HG03575 (cell line): Measurements from ENCODE around the gene ACTN1.
"Not testable (repeated sequence)": the region's sequence is repeated elsewhere in the genome, so short reads cannot be mapped to it uniquely, and the experiment has no call there.

Experiments
- ATAC-seq: cut with Tn5 transposase; IDR thresholded peaks from one replicate; pipeline ENCODE4 v1.9.1; 2021; ENCODE audit not compliant: unreplicated experiment, insufficient number of reproducible peaks, low FRiP score; ENCODE audit errors: extremely low read depth

ACTN1 gene

GRCh38 chr14:68979021-68979721 is at the start of gene ACTN1:
Gene ACTN1 (minus strand): TSS chr14:68979302. CDS start chr14:68979056, 246 bp downstream.
- no peak for ATAC-seq

DNA sequence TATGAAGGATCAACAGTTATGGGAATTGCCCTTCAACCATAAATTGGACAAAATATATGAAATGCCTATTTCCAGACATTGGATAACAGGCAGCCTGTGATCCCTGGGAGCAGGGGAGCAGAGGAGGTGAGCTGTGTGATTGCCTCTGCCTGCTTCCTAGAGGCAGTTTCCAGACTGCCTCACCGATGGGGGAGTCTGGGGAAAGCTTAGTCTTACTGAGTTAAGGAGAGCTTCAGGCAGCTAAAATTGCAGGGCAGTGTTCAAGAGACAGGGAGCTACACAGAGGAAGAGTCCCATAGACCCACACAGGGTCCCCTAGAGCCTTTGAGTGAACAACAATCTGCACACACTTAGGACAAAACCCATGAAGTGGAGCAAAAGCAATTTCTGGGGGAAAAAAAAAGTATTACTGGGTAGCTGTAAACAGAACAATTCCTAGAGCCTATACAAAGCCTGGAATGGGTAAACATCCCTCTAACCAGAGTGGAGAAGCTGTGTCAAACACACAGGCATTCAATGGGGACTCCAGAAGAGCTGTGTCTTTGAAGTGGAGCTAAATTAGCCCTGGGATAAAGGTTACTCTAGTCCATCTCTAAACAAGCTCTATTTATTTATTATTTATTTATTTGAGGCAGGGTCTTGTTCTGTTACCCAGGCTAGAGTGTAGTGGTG is 48.3 kb upstream of the ACTN1 start:
- ATAC-seq = no peak

DNA sequence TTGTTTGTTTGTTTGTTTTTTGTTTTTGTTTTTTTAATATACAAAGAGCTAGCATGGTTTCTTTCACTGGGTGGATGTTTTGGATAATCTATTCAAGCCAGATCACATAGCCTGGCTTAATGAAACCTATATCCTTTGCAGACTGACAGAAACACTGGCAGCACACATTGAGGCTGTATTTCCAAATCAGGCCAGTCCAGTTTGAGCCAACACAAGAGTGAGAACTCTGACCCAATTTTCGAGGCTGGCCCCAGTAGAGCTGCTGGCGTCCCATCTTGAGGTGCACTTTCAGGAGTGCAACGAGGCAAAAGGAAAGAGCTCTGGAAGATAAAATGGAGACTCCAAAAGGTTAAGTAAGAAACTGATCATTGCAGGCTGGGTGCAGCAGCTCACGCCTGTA is 43.9 kb upstream of the ACTN1 start:
- no peak for ATAC-seq

GRCh38 chr14:69022093-69022492 is 43.0 kb upstream of the ACTN1 start:
- ATAC-seq = not testable (repeated sequence)

GRCh38 chr14:69017706-69018105 is 38.6 kb upstream of the ACTN1 start:
- no peak for ATAC-seq

DNA sequence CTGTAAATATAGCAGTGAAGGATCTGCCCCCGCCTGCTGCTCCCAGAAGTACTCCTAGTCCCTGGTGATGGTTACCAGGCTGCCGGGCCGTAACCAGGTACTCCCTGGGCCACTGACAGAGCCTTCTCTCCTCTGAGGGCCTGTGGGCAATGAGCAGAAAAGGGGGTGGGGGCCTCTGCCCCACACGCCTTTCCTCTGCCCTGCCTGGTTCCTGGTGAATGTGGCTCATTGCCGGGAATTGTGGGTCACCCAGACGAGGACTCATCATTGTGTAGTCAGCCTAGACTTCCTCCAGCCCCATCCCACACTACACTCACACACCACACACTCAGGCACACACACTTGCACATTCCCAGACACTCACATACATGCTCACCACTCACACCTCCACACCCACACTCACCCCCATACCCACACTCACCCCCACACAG is 35.7 kb upstream of the ACTN1 start:
- ATAC-seq = no peak

DNA sequence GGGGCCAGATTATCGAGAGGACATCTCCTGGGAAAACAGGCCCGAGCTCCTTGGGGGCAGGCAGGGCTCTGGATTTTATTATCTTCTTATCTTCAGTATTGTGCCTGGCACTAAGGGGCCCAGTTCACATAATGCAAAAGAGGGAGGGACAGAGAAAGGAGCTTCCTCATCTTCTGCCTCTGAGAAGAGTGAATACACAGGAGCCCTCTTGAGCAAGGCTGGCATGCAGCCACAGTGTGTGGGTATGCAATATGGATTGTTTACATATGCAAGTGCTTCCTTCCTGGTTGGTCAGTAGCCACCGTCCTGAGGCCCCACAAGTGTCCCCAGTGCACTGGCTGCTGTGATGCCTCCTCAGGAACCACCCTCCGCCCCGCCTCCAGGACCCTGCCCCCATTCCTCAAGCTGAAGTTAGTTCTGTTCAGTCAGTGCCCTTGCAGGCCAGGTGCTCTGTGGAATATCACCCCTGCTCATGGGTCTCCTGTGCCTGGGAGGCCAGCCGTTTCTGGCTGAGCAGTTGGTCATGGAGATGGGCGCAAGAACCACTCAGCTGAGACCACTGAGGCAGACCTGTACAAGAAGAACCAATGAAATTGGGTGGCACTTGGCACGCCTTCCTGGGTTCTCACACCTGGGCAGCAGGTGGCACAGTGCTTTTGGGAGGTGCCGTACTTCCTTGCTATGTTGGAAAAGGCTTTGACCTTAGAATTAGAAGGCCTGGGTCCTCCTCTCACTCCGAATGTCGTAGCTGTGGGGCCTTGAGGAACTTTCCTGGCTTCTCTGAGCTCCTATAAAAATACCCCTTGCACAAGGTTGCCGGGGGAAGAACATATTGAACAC is 35.1 kb upstream of the ACTN1 start:
- no peak for ATAC-seq

DNA sequence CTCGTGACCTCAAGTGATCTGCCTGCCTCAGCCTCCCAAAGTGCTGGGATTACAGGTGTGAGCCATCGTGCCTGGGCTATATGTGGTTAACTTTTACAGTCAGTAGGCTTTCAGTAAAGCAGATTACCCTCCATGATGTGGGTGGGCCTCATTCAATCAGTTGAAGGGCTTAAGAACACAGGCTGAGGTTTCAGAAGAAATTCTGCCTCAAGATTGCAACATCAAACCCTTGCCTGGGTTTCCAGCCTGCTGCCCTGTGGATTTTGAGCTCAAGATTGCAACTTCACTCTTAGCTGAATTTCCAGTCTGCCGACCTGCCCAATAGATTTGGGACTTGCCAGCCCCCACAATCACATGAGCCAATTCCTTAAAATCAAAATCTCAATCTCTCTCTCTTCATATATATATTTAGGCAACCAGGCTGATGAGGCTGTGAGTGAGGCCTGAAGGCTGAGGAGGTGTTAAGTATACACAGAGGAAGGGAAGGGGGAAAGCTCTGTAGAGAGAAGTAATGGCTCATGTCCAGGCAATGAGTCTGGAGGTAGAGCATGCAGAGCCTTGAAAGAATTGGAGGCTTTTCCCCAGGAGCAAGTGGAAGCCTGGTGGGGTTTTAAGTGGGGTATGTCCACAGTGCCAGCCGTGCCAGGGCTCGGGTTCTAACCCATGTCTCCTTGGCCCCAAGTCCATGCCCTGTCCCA is 33.3 kb upstream of the ACTN1 start:
- no peak for ATAC-seq

DNA sequence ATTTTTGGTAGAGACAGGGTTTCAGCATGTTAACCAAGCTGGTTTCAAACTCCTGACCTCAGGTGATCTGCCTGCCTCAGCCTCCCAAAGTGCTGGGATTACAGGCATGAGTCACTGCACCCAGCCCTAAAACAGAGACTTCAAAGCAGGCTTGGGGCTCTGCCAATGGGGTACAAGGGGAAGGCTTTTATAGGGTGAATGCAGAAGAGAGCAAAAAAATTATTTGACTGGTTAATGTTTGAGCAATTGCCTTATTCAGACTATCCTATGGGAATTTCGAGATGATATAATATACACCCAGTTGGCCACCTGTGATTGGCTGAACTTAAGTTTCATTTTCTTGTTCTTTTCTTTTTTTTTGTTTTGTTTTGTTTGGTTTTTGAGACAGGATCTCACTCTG is 31.5 kb upstream of the ACTN1 start:
- ATAC-seq = no peak

DNA sequence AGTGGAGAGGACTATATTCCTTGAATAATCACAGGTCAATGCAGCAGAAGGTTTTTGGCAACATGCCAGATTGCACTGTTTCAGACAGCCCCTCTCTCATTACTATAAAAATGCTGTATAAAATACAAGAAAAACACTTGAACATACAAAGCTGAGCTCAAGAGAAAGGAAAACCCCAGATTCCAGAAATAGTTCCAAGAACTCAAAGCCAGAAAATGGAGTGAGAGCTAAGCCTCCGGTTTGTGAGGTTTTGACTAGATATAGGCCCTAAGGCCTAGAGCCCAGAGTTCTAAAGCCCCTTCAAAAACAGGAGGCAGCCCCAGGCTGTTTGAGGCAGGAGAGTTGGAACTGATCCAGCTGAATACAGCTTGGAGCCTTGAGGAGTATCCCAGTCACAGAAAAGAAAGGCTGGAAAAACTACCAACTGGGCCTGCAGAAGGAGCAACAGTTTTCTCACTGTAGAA is 29.4 kb upstream of the ACTN1 start:
- ATAC-seq = no peak

DNA sequence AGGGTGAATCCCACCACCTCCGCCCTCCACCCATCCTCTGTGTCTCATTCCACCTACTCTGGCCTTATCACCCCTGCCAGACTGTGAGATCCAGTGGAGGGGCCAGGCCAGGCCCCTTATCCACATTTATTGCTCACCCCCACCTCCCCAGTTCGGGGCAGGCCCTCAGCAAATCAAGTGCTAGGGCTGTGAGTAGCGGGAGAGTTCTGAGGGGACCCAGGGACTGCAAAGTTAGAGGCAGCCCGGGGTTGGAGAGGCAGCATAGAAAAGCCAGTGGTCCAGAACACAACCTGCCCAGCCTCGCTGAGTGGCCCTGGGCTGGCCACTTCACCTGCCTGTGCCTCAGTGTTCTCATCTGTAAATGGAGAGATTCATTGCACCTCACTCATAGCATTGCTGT is 27.2 kb upstream of the ACTN1 start:
- no peak for ATAC-seq

- no peak for ATAC-seq
These were observed 26.5 kb upstream of the ACTN1 start for GRCh38 chr14:69005432-69006148.

DNA sequence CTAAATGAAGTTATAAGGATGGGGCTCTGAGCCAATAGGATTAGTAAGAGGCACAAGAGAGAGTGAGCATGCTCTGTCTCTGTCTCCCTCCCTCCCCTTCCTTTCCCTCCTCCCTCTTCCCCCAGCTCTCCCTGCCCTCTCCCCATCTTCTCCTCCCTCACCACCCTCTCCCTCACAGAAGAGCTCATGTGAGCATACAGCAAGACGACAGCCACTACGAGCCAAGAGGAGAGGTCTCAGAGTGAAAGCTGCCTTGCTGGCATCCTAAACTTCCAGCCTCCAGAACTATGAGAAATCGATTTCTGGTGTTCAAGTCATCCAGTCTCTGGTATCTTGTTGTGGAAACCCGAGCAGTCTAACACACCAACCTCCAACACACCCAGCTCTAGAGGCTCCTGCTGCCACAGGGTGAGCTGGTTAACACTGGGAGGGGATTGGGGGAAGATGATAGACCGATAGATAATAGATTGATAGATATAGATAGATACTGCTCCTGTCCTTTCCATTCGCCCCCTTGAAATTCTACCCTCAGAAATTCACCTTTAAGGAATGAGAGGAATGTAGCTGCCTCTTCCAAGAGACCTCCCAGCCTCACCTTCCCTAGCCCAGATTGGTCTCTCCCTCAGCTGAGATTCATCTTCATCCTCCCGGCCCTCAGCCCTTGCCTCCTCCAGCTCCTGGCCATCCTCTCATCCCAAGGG is 25.8 kb upstream of the ACTN1 start:
- ATAC-seq = no peak

DNA sequence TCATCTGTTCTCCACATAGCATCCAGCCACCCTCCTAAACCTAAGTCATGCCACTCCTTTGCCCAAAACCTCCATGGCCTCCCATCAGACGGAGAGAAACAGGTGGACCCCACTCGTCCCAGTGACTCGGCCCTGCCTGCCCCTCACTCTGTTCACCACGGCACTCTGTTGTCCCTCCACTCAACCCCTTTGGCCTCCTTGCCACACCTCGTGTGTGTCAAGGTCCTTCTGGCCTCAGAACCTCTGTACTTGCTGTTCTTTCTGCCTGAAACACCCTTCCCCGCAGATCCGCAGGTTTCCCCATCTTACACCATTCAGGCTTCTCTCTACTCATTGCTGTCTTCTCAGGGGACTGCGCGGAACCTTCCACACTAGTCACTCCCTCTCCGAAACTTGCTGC is 24.5 kb upstream of the ACTN1 start:
- ATAC-seq = no peak

GRCh38 chr14:69002069-69002468 is 23.0 kb upstream of the ACTN1 start:
- no peak for ATAC-seq

GRCh38 chr14:69001375-69001774 is 22.3 kb upstream of the ACTN1 start:
- no peak for ATAC-seq

DNA sequence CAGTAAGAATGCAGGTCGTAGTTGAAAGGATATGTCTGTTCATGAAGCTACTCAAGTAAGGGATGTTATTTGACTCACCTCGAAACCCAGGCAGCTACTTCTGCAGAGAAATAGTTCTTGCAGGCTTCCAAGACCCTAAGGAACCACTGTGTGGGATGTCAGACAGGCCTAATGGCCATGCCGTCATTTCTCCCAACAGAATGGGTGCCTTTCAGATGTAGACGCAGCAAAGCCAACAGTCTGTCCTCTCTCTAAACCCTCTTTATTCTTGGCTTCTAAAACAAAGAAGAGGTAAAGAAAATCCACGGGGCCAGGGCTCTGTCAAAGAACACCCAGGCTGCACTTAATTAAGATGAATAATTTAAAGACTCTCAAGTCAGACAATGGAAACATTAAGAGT is 19.0 kb upstream of the ACTN1 start:
- no peak for ATAC-seq

DNA sequence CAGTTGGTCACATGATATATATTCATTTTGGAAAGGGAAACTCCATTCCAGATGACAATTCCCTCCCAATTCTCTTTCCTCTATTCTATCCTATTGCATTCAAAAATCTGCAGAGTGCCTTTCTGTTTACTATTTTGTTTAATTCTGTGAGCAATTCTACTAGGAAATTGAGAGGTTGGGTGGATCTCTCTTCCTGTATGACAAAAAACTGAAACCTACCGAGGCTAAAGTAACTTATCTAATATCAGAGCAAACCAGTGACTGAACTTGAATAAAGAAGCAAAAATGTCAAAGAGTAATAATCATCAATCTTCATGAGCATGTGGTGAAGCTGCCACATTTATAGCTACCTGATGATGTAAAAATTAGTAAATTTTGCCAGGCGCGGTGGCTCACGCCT is 16.6 kb upstream of the ACTN1 start:
- ATAC-seq = no peak
